NB4 (cell line): Measurements from ENCODE around the gene NEMF.

Experiments
- CTCF ChIP-seq: IDR thresholded peaks from one replicate; pipeline ENCODE4 v1.5.1; 2012; ENCODE audit warnings: low read depth, low read length
- POLR2A ChIP-seq: IDR thresholded peaks from 2 replicates; pipeline ENCODE4 v1.6.1; 2011; ENCODE audit warnings: mild to moderate bottlenecking; ENCODE audit not compliant: insufficient read length; ENCODE audit errors: extremely low read depth

GRCh38 chr14:49769171-49769570 lies 83.4 kb downstream of the NEMF start:
- TF ChIP-seq CTCF (no peak), POLR2A (no peak)
